ENCODE data around the gene BRD3.

DNA sequence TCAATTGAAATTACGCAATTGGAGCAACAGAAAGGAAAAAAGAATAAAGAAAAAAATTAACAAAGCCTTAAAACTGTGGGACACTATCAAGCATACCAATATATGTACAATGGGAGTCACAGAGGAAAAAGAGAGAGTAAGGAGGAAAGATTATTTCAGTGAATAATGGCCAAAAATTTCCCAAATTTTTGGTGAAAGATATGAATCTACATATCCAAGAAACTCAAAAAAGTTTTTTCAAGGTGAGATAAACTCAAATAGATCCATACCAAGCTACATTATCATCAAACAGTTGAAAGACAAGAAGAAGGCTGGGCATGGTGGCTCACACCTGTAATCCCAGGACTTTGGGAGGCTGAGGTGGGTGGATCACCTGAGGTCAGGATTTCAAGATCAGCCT, 8.8 kb upstream of the BRD3 start:
- TF ChIP-seq, protein P1, sequence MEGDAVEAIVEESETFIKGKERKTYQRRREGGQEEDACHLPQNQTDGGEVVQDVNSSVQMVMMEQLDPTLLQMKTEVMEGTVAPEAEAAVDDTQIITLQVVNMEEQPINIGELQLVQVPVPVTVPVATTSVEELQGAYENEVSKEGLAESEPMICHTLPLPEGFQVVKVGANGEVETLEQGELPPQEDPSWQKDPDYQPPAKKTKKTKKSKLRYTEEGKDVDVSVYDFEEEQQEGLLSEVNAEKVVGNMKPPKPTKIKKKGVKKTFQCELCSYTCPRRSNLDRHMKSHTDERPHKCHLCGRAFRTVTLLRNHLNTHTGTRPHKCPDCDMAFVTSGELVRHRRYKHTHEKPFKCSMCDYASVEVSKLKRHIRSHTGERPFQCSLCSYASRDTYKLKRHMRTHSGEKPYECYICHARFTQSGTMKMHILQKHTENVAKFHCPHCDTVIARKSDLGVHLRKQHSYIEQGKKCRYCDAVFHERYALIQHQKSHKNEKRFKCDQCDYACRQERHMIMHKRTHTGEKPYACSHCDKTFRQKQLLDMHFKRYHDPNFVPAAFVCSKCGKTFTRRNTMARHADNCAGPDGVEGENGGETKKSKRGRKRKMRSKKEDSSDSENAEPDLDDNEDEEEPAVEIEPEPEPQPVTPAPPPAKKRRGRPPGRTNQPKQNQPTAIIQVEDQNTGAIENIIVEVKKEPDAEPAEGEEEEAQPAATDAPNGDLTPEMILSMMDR (IDR thresholded peaks at IDR 0.05): no peak
- TF ChIP-seq POLR2A (IDR thresholded peaks at IDR 0.05) (no peak), EP300 (IDR thresholded peaks at IDR 0.05) (no peak)

All from tibial nerve (tissue), 4 donors.